Measurements from ENCODE around the gene SLC16A2.
"Not testable (repeated sequence)": the region's sequence is repeated elsewhere in the genome, so short reads cannot be mapped to it uniquely, and the experiment has no call there.

SLC16A2 gene

GRCh38 chrX:74445099-74445498 lies 23.8 kb downstream of the SLC16A2 start:
- WGBS, 2 experiments (ENCODE audit: insufficient coverage in 2 of 2), result 100% methylated on average over 2 of the region's 6 CpGs; no CpG with 5 or more reads in 1 of the 2 experiments
- Histone ChIP-seq H3K36me3 (ENCODE audit: control insufficient read depth, insufficient read depth, low read length) (no peaks in the 10 kb centered on the region), H3K9me3 (ENCODE audit: control insufficient read depth, low read length) (no peaks in the 10 kb centered on the region)

DNA sequence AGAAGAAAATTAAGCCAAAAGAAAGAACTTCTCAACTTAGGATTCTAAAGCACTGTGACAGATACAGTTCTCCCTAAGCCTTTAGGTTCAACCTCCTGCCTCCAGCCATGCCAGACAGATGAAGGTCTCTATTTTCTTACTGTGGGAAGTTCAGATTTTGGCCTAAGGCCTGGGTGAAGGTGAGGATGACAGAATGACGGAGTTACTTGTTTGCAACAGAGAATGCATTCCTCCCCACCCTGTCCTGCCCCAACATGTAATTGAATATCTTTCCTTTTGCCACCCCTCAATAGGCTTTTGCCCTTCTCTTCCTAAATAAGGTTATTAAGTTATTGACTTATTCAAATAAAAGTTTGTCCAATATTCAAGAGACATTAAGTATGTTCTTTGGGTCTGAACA lies 25.6 kb downstream of the SLC16A2 start:
- H3K4me3 ChIP-seq (ENCODE audit: extremely low read depth, insufficient read depth, low read length, poor library complexity, severe bottlenecking), result no peak overlapping the region
- no peaks in the 10 kb centered on the region for H3K4me1 ChIP-seq (ENCODE audit: control insufficient read depth, insufficient read depth, low read length, poor library complexity, severe bottlenecking)
- H3K9me3 ChIP-seq (ENCODE audit: control insufficient read depth, low read length), result no peaks in the 10 kb centered on the region
- no peak overlapping the region for H3K27ac ChIP-seq (ENCODE audit: low read depth, low read length, severe bottlenecking)
- no CpG with 5 or more reads among the region's 1 CpG for WGBS, 2 experiments (ENCODE audit: insufficient coverage in 2 of 2)
- no peaks in the 10 kb centered on the region for H3K36me3 ChIP-seq (ENCODE audit: control insufficient read depth, insufficient read depth, low read length)

More at GRCh38 chrX:74445099-74445498, 23.8 kb downstream of the SLC16A2 start:
- Histone ChIP-seq H3K27ac (ENCODE audit: low read depth, low read length, severe bottlenecking) (no peak overlapping the region), H3K4me3 (ENCODE audit: extremely low read depth, insufficient read depth, low read length, poor library complexity, severe bottlenecking) (no peak overlapping the region), H3K4me1 (ENCODE audit: control insufficient read depth, insufficient read depth, low read length, poor library complexity, severe bottlenecking) (no peaks in the 10 kb centered on the region)

- Histone ChIP-seq H3K27ac (ENCODE audit: low read depth, low read length, severe bottlenecking) (no peak overlapping the region), H3K4me3 (ENCODE audit: extremely low read depth, insufficient read depth, low read length, poor library complexity, severe bottlenecking) (no peak overlapping the region), H3K36me3 (ENCODE audit: control insufficient read depth, insufficient read depth, low read length) (no peaks in the 10 kb centered on the region), H3K9me3 (ENCODE audit: control insufficient read depth, low read length) (no peaks in the 10 kb centered on the region), H3K4me1 (ENCODE audit: control insufficient read depth, insufficient read depth, low read length, poor library complexity, severe bottlenecking) (no peaks in the 10 kb centered on the region)
- 60 to 89% methylated on average over 1 to 3 of the region's 5 CpGs for WGBS, 2 experiments (ENCODE audit: insufficient coverage in 2 of 2)
These were observed 27.4 kb downstream of the SLC16A2 start for GRCh38 chrX:74448669-74449068.

- H3K27ac ChIP-seq (ENCODE audit: low read depth, low read length, severe bottlenecking), result no peak overlapping the region
- H3K9me3 ChIP-seq (ENCODE audit: control insufficient read depth, low read length), result no peaks in the 10 kb centered on the region
- no peaks in the 10 kb centered on the region for H3K4me1 ChIP-seq (ENCODE audit: control insufficient read depth, insufficient read depth, low read length, poor library complexity, severe bottlenecking)
- 90% methylated on average over 2 of the region's 2 CpGs; no CpG with 5 or more reads in 1 of the 2 experiments for WGBS, 2 experiments (ENCODE audit: insufficient coverage in 2 of 2)
- no peak overlapping the region for H3K4me3 ChIP-seq (ENCODE audit: extremely low read depth, insufficient read depth, low read length, poor library complexity, severe bottlenecking)
- H3K36me3 ChIP-seq (ENCODE audit: control insufficient read depth, insufficient read depth, low read length), result no peaks in the 10 kb centered on the region
These were observed 28.1 kb downstream of the SLC16A2 start for GRCh38 chrX:74449322-74449936.

DNA sequence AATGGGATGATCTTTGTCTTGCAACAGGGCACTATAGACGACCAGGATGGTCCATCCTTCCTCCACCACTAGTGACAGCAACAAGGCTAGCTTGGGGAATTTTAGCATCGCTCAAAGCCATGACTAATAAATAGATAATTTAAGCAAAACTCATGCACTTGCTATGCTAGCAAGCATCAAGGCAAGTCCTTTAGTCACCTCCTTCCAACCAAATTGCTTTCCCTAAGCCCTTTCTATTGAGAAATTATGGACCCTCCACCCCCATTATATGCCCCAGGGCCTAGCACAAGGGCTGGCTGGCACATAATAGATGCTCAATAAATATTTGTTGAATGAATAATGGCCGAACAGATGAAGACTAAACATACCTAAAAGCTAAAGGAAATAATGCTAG lies 28.6 kb downstream of the SLC16A2 start:
- H3K4me3 ChIP-seq (ENCODE audit: extremely low read depth, insufficient read depth, low read length, poor library complexity, severe bottlenecking), result no peak overlapping the region
- 100% methylated on average over 1 of the region's 3 CpGs; no CpG with 5 or more reads in 1 of the 2 experiments for WGBS, 2 experiments (ENCODE audit: insufficient coverage in 2 of 2)
- H3K27ac ChIP-seq (ENCODE audit: low read depth, low read length, severe bottlenecking), result no peak overlapping the region

DNA sequence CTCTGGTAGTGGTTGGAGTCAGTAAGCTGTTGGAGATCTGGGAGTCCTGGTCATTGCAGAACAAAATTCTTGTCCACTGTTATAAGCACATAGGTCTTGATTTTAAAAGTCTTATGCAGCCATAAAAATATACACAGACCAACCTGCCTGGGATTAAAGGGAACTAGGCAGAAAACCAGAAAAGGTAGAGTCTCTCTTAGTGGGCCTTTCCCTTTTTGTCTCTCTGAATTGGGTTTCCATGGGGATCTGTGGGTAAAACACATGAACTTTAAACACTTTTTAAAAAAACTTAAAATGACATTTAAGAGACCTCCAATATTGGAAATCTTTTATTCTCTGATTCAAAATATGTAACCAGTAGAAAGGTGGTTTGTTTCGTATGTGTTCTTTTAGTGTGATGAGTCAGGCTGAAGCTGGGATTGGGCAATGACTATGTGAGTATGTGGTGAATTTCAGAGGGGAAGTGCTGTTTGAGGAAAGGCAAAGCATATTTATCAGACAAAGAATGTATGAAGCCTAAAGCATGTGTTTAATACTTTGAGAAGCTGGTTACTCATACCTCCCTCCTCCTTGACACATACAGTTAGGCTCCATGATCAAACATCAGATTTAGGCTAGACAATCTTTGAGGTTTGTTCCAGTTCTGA lies 29.6 kb downstream of the SLC16A2 start:
- Histone ChIP-seq H3K36me3 (ENCODE audit: control insufficient read depth, insufficient read depth, low read length) (no peaks in the 10 kb centered on the region), H3K4me1 (ENCODE audit: control insufficient read depth, insufficient read depth, low read length, poor library complexity, severe bottlenecking) (no peaks in the 10 kb centered on the region), H3K4me3 (ENCODE audit: extremely low read depth, insufficient read depth, low read length, poor library complexity, severe bottlenecking) (no peak overlapping the region), H3K27ac (ENCODE audit: low read depth, low read length, severe bottlenecking) (no peak overlapping the region), H3K9me3 (ENCODE audit: control insufficient read depth, low read length) (no peaks in the 10 kb centered on the region)
- no CpG with 5 or more reads among the region's 1 CpG for WGBS, 2 experiments (ENCODE audit: insufficient coverage in 2 of 2)

More for the DNA sequence above, 28.6 kb downstream of the SLC16A2 start:
- no peaks in the 10 kb centered on the region for H3K36me3 ChIP-seq (ENCODE audit: control insufficient read depth, insufficient read depth, low read length)
- no peaks in the 10 kb centered on the region for H3K9me3 ChIP-seq (ENCODE audit: control insufficient read depth, low read length)
- H3K4me1 ChIP-seq (ENCODE audit: control insufficient read depth, insufficient read depth, low read length, poor library complexity, severe bottlenecking), result no peaks in the 10 kb centered on the region

- WGBS, 2 experiments (ENCODE audit: insufficient coverage in 2 of 2), result 90 to 100% methylated on average over 2 to 3 of the region's 5 CpGs
- Histone ChIP-seq H3K4me3 (ENCODE audit: extremely low read depth, insufficient read depth, low read length, poor library complexity, severe bottlenecking) (no peak overlapping the region), H3K4me1 (ENCODE audit: control insufficient read depth, insufficient read depth, low read length, poor library complexity, severe bottlenecking) (no peaks in the 10 kb centered on the region), H3K9me3 (ENCODE audit: control insufficient read depth, low read length) (no peaks in the 10 kb centered on the region), H3K36me3 (ENCODE audit: control insufficient read depth, insufficient read depth, low read length) (no peaks in the 10 kb centered on the region), H3K27ac (ENCODE audit: low read depth, low read length, severe bottlenecking) (no peak overlapping the region)
These were observed 30.3 kb downstream of the SLC16A2 start for GRCh38 chrX:74451450-74452198.

DNA sequence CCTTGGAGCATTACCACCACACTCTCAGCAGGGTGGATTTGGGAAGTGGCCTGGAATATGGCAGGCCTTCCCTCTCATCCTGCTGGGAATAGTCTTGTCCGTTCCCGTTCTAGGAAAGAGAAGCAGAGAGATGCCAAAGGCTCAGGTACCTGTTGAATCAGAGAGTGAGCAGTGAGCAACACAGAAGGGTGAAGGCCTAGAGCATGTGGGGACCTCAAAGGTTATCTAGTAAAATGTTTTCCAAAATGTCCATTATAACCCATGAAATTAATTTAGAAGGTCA lies 30.8 kb downstream of the SLC16A2 start:
- H3K4me3 ChIP-seq (ENCODE audit: extremely low read depth, insufficient read depth, low read length, poor library complexity, severe bottlenecking), result no peak overlapping the region
- no peaks in the 10 kb centered on the region for H3K4me1 ChIP-seq (ENCODE audit: control insufficient read depth, insufficient read depth, low read length, poor library complexity, severe bottlenecking)
- no peaks in the 10 kb centered on the region for H3K9me3 ChIP-seq (ENCODE audit: control insufficient read depth, low read length)
- no peaks in the 10 kb centered on the region for H3K36me3 ChIP-seq (ENCODE audit: control insufficient read depth, insufficient read depth, low read length)
- H3K27ac ChIP-seq (ENCODE audit: low read depth, low read length, severe bottlenecking), result no peak overlapping the region
- WGBS, 2 experiments (ENCODE audit: insufficient coverage in 2 of 2), result no CpG with 5 or more reads among the region's 2 CpGs

DNA sequence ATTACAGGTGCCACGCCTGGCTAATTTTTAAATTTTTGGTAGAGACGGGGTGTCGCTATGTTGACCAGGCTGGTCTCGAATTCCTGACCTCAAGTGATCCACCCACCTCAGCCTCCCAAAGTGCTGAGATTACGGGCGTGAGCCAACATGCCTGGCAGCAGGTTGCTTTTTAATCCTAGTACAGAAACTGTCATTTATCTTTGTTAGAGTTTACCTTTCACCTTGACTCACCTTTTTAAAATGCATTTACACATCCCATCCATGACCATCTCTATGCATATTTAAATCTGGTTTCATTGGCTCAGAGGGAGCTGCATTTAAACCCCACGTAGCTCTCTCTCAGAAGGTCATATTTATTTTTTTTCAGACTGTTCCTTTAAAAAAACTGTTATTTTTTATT lies 31.9 kb downstream of the SLC16A2 start:
- H3K36me3 ChIP-seq (ENCODE audit: control insufficient read depth, insufficient read depth, low read length), result no peaks in the 10 kb centered on the region
- no peak overlapping the region for H3K4me3 ChIP-seq (ENCODE audit: extremely low read depth, insufficient read depth, low read length, poor library complexity, severe bottlenecking)
- H3K4me1 ChIP-seq (ENCODE audit: control insufficient read depth, insufficient read depth, low read length, poor library complexity, severe bottlenecking), result no peaks in the 10 kb centered on the region
- no peaks in the 10 kb centered on the region for H3K9me3 ChIP-seq (ENCODE audit: control insufficient read depth, low read length)
- WGBS, 2 experiments (ENCODE audit: insufficient coverage in 2 of 2), result 92 to 96% methylated on average over 4 to 5 of the region's 7 CpGs
- H3K27ac ChIP-seq (ENCODE audit: low read depth, low read length, severe bottlenecking), result no peak overlapping the region

DNA sequence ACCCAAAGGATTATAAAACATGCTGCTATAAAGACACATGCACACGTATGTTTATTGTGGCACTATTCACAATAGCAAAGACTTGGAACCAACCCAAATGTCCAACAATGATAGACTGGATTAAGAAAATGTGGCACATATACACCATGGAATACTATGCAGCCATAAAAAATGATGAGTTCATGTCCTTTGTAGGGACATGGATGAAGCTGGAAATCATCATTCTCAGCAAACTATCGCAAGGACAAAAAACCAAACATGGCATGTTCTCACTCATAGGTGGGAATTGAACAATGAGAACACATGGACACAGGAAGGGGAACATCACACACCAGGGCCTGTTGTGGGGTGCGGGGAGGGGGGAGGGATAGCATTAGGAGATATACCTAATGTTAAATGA lies 32.9 kb downstream of the SLC16A2 start:
- H3K27ac ChIP-seq (ENCODE audit: low read depth, low read length, severe bottlenecking); H3K36me3 ChIP-seq (ENCODE audit: control insufficient read depth, insufficient read depth, low read length); H3K9me3 ChIP-seq (ENCODE audit: control insufficient read depth, low read length); H3K4me3 ChIP-seq (ENCODE audit: extremely low read depth, insufficient read depth, low read length, poor library complexity, severe bottlenecking); H3K4me1 ChIP-seq (ENCODE audit: control insufficient read depth, insufficient read depth, low read length, poor library complexity, severe bottlenecking): not testable (repeated sequence)
- no CpG with 5 or more reads among the region's 3 CpGs for WGBS, 2 experiments (ENCODE audit: insufficient coverage in 2 of 2)

DNA sequence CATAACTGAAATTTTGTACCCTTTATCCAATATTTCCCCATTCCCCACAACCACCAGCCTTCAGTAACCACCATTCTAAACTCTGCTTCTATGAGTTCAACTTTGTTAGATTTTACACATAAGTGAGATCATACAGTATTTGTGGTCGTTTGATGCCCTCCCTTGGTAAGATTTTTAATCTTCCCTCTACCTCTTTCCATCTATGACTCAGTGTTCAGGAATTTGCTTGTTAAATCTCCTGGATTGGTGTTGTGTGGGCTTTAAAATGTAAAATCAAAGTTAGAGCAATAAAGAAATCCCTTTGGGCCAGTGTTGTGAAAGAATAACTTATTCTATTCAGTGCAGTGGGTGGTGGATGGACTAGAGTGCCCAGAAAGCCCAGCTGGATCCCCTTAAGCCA lies 37.4 kb downstream of the SLC16A2 start:
- Histone ChIP-seq H3K27ac (ENCODE audit: low read depth, low read length, severe bottlenecking) (no peak overlapping the region), H3K4me3 (ENCODE audit: extremely low read depth, insufficient read depth, low read length, poor library complexity, severe bottlenecking) (no peak overlapping the region), H3K9me3 (ENCODE audit: control insufficient read depth, low read length) (no peaks in the 10 kb centered on the region), H3K4me1 (ENCODE audit: control insufficient read depth, insufficient read depth, low read length, poor library complexity, severe bottlenecking) (no peaks in the 10 kb centered on the region), H3K36me3 (ENCODE audit: control insufficient read depth, insufficient read depth, low read length) (no peaks in the 10 kb centered on the region)
- no CpG with 5 or more reads among the region's 1 CpG for WGBS, 2 experiments (ENCODE audit: insufficient coverage in 2 of 2)

Measured in mesodermal cell (in vitro differentiated cells).